H1 (cell line): ENCODE results near the gene OST4. TPM values are rescaled to one million over a fixed set of nuclear protein-coding genes. Genes with fewer than 3 reads are reported as not detected.
"Not testable (repeated sequence)": the region's sequence is repeated elsewhere in the genome, so short reads cannot be mapped to it uniquely, and the experiment has no call there.

Source experiments
- CTCF ChIA-PET: fragments of 300-600 bp; sonication (Branson Sonifier 250); formaldehyde crosslinking; loops from one replicate; lab custom pipeline; 2021; ENCODE audit not compliant: partially characterized antibody; lab: Charles Lee
- POLR2A ChIA-PET: fragments of 300-600 bp; sonication (Branson Sonifier 250); formaldehyde crosslinking; loops from one replicate; lab custom pipeline; 2021; ENCODE audit warnings: inconsistent platforms; ENCODE audit not compliant: partially characterized antibody; lab: Charles Lee
- DNase-seq, 2 experiments: peaks; one replicate each; pipeline versions ENCODE4 v3.0.0 to v3.0.0-alpha.2; 2010 to 2022; ENCODE audit warnings: low spot score in 2 of 2, low read depth in 1 of 2, mixed read lengths in 1 of 2
- FAIRE-seq: peaks from 2 replicates; lab custom pipeline; 2011; peaks lifted over from hg19 to GRCh38; lab: Jason Lieb, UNC
- H2AFZ ChIP-seq: 2 replicates; pipeline ENCODE4 v1.8.1; 2012; ENCODE audit warnings: low read length, inconsistent platforms
- H2AK5ac ChIP-seq: 2 replicates; pipeline ENCODE4 v1.6.1; 2013; ENCODE audit warnings: low read depth, low read length
- H2BK120ac ChIP-seq: replicated peaks from 2 replicates; pipeline ENCODE3; 2013; ENCODE audit warnings: low read depth, low read length, inconsistent platforms
- H2BK12ac ChIP-seq: 2 replicates; pipeline ENCODE4 v1.6.1; 2013; ENCODE audit warnings: low read depth, low read length
- H2BK15ac ChIP-seq: 2 replicates; pipeline ENCODE4 v1.6.1; 2013; ENCODE audit warnings: low read length
- H2BK20ac ChIP-seq: 2 replicates; pipeline ENCODE4 v1.6.1; 2013; ENCODE audit warnings: low read length
- H2BK5ac ChIP-seq: 2 replicates; pipeline ENCODE4 v1.6.1; 2013; ENCODE audit warnings: low read depth, low read length
- H3K14ac ChIP-seq: 2 replicates; pipeline ENCODE4 v1.6.1; 2013; ENCODE audit warnings: inconsistent platforms; ENCODE audit not compliant: insufficient read length
- H3K18ac ChIP-seq: 2 replicates; pipeline ENCODE4 v1.6.1; 2013; ENCODE audit warnings: low read length; ENCODE audit errors: extremely low read depth
- H3K23ac ChIP-seq: 2 replicates; pipeline ENCODE4 v1.6.1; 2013; ENCODE audit warnings: inconsistent platforms; ENCODE audit not compliant: insufficient read length
- H3K23me2 ChIP-seq: 2 replicates; pipeline ENCODE4 v1.6.1; 2013; ENCODE audit warnings: low read depth, low read length
- H3K27ac ChIP-seq: 2 replicates; pipeline ENCODE4 v1.6.1; 2011; ENCODE audit warnings: low read depth, low read length, inconsistent platforms
- H3K27me3 ChIP-seq, 4 experiments: replicated peaks in 1 of 4; 1 replicate in 1 of 4; 2 replicates in 3 of 4; pipeline versions ENCODE4 v1.6.1 to v1.8.1; 2011 to 2013; ENCODE audit warnings: low read length in 3 of 4, mild to moderate bottlenecking in 3 of 4, inconsistent platforms in 2 of 4, mixed read lengths in 2 of 4, moderate library complexity in 1 of 4; ENCODE audit not compliant: control insufficient read depth in 3 of 4, insufficient read depth in 3 of 4; ENCODE audit errors: extremely low read depth in 1 of 4
- H3K36me3 ChIP-seq, 4 experiments: 2 replicates each; pipeline versions ENCODE4 v1.6.1 to v1.8.1; 2011 to 2013; ENCODE audit warnings: mild to moderate bottlenecking in 4 of 4, low read length in 3 of 4, moderate library complexity in 2 of 4, control low read depth in 1 of 4, inconsistent platforms in 1 of 4; ENCODE audit not compliant: insufficient read depth in 4 of 4, control insufficient read depth in 2 of 4
- H3K4ac ChIP-seq: replicated peaks from 2 replicates; pipeline ENCODE3; 2013; ENCODE audit warnings: low read length, low read depth, mixed read lengths, inconsistent platforms; ENCODE audit not compliant: insufficient read length
- H3K4me1 ChIP-seq, 4 experiments: replicated peaks in 1 of 4; 1 replicate in 1 of 4; 2 replicates in 3 of 4; pipeline versions ENCODE4 v1.6.1 to v1.8.1; 2011 to 2013; ENCODE audit warnings: low read length in 3 of 4, inconsistent platforms in 2 of 4, mixed read lengths in 1 of 4; ENCODE audit not compliant: insufficient read depth in 4 of 4, control insufficient read depth in 3 of 4
- H3K4me2 ChIP-seq, 2 experiments: 2 replicates each; pipeline versions ENCODE4 v1.6.1 to v1.8.1; 2011 to 2013; ENCODE audit warnings: low read depth in 2 of 2, low read length in 2 of 2, control low read depth in 1 of 2, inconsistent platforms in 1 of 2, mild to moderate bottlenecking in 1 of 2; ENCODE audit not compliant: insufficient read depth in 1 of 2
- H3K4me3 ChIP-seq, 4 experiments: fragments of 200-600, 300-600 bp in 1 of 4; sonication (generic), shearing (Covaris generic), sonication (Bioruptor Twin) in 1 of 4; 2 replicates each; pipeline versions ENCODE4 v1.5.1 to v1.8.1; 2011 to 2016; ENCODE audit warnings: low read length in 4 of 4, low read depth in 3 of 4, control low read depth in 2 of 4, inconsistent platforms in 2 of 4, mild to moderate bottlenecking in 2 of 4, mixed read lengths in 1 of 4, moderate library complexity in 1 of 4; ENCODE audit not compliant: insufficient read depth in 2 of 4; ENCODE audit errors: extremely low read depth in 1 of 4
- H3K56ac ChIP-seq: replicated peaks from 2 replicates; pipeline ENCODE3; 2013; ENCODE audit warnings: low read depth, mild to moderate bottlenecking, mixed read lengths, low read length, inconsistent platforms; ENCODE audit not compliant: insufficient read length
- H3K79me1 ChIP-seq: 2 replicates; pipeline ENCODE4 v1.6.1; 2013; ENCODE audit warnings: low read depth, low read length, control low read depth
- H3K79me2 ChIP-seq, 2 experiments: 2 replicates each; pipeline versions ENCODE4 v1.6.1 to v1.8.1; 2012 to 2013; ENCODE audit warnings: low read length in 2 of 2, mild to moderate bottlenecking in 2 of 2, inconsistent platforms in 1 of 2; ENCODE audit not compliant: insufficient read depth in 2 of 2, control insufficient read depth in 1 of 2
- H3K9ac ChIP-seq, 4 experiments: replicated peaks in 1 of 4; 1 replicate in 1 of 4; 2 replicates in 3 of 4; pipeline versions ENCODE4 v1.6.1 to v1.8.1; 2011 to 2013; ENCODE audit warnings: low read depth in 3 of 4, low read length in 3 of 4, control low read depth in 2 of 4, mild to moderate bottlenecking in 2 of 4, moderate library complexity in 2 of 4, inconsistent platforms in 1 of 4; ENCODE audit errors: extremely low read depth in 1 of 4
- H3K9me3 ChIP-seq, 2 experiments: 2 replicates each; pipeline versions ENCODE4 v1.6.1 to v1.8.1; 2012 to 2013; ENCODE audit warnings: mild to moderate bottlenecking in 2 of 2, moderate library complexity in 2 of 2, control low read depth in 1 of 2, inconsistent platforms in 1 of 2, low read depth in 1 of 2, low read length in 1 of 2, mixed read lengths in 1 of 2; ENCODE audit not compliant: insufficient read depth in 2 of 2
- H4K20me1 ChIP-seq, 2 experiments: replicated peaks in 1 of 2; 2 replicates each; pipeline versions ENCODE3 to v1.8.1; 2011 to 2013; ENCODE audit warnings: inconsistent platforms in 2 of 2, low read length in 2 of 2, mild to moderate bottlenecking in 1 of 2; ENCODE audit not compliant: insufficient read depth in 2 of 2, control insufficient read depth in 1 of 2
- H4K5ac ChIP-seq: 2 replicates; pipeline ENCODE4 v1.6.1; 2013; ENCODE audit warnings: low read length, low read depth, mixed read lengths, inconsistent platforms; ENCODE audit not compliant: insufficient read length
- H4K8ac ChIP-seq: 2 replicates; pipeline ENCODE4 v1.8.0; 2013; ENCODE audit warnings: mild to moderate bottlenecking, moderate library complexity, low read length, inconsistent platforms; ENCODE audit not compliant: insufficient read depth; ENCODE audit errors: extremely low read depth
- H4K91ac ChIP-seq: replicated peaks from 2 replicates; pipeline ENCODE3; 2013; ENCODE audit warnings: low read length, mixed read lengths, inconsistent platforms; ENCODE audit not compliant: insufficient read length
- KDM1A ChIP-seq: fragments of 200-600, 300-600 bp; sonication (generic); IDR thresholded peaks from 2 replicates; pipeline ENCODE4 v1.7.1; 2016; ENCODE audit warnings: mild to moderate bottlenecking, low read length, borderline replicate concordance
- SP2 ChIP-seq: IDR thresholded peaks from 2 replicates; pipeline ENCODE4 v1.6.1; 2012; ENCODE audit warnings: mild to moderate bottlenecking, low read length, inconsistent platforms
- WGBS, 2 experiments: shearing (Covaris generic) in 1 of 2; methylation state at CpG; one replicate each; pipeline versions ENCODE4 v1.1.6 to v1.1.7; 2013 to 2015; ENCODE audit warnings: low lambda C conversion rate in 2 of 2, mixed read lengths in 2 of 2, inconsistent platforms in 1 of 2, low coverage in 1 of 2, missing lambda C conversion rate in 1 of 2; ENCODE audit not compliant: insufficient replicate concordance in 2 of 2, insufficient coverage in 1 of 2, insufficient read length in 1 of 2; ENCODE audit errors: extremely low coverage in 1 of 2, missing lambda C conversion rate in 1 of 2; 5-methylcytosine and 5-hydroxymethylcytosine counted together
- polyA plus RNA-seq, 7 experiments: library from polyadenylated mRNA; depleted of rRNA in 3 of 7; stranded (reverse) in 5 of 7; unstranded in 2 of 7; fragments of >200 nt in 5 of 7; fragments of 200-250 nt in 2 of 7; gene quantifications; 1 replicate in 5 of 7; 2 replicates in 1 of 7; 4 replicates in 1 of 7; pipeline versions ENCODE4 v1.2.1 to v1.2.3, GENCODE V29; 2011 to 2013; ENCODE audit warnings: missing spikeins in 2 of 7, mixed read lengths in 2 of 7
- total RNA-seq: library from RNA; stranded (reverse); fragmentation: NEBNext Ultra II Directional; extraction: Animal tissue kit (Norgen Biotek cat#: 25700); gene quantifications from 2 replicates; pipeline ENCODE4 v1.2.1, GENCODE V29; 2021
- TF ChIP-seq, protein P1 (sequence below): IDR thresholded peaks from 2 replicates; pipeline ENCODE4 v1.6.1; 2011; ENCODE audit warnings: low read length, improper control_type of control experiment

The OST4 gene
- total and polyA plus RNA-seq, 2 of the 8 experiments (the other 6 are each of a cell fraction or from before 2014, with no cell fraction given): 225 to 865 TPM

DNA sequence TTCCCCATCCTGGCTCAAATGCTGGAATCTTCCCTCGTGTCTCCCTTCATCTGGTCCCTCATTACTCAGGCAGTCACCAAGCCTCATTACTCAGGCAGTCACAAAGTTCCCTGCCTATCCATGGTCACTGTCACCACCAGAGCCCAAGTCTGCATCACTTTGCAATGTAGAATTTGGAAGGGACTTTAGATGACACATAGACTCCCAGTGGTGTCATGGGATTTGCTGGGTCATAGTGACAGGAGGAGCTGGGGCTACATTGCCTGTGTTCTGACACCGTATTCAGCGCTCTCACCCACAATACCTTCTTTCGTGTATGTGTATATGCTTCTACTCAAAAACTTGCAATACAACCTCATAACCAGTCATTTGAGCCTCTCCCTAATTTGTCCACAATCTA, 4.9 kb upstream of the OST4 start (continued):
- TF ChIP-seq, protein P1, sequence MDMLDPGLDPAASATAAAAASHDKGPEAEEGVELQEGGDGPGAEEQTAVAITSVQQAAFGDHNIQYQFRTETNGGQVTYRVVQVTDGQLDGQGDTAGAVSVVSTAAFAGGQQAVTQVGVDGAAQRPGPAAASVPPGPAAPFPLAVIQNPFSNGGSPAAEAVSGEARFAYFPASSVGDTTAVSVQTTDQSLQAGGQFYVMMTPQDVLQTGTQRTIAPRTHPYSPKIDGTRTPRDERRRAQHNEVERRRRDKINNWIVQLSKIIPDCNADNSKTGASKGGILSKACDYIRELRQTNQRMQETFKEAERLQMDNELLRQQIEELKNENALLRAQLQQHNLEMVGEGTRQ: no peak
- no peak for TF ChIP-seq SP2
- TF ChIP-seq KDM1A: no peak
- TF ChIP-seq, all 59 proteins: peak for 0

GRCh38 chr2:27075566-27075871, 4.1 kb upstream of the OST4 start:
- H3K18ac ChIP-seq, H2AK5ac ChIP-seq, H3K4me2 ChIP-seq, H2BK20ac ChIP-seq, H2AFZ ChIP-seq, H3K9ac ChIP-seq, H3K36me3 ChIP-seq, H4K5ac ChIP-seq, DNase-seq, H4K20me1 ChIP-seq, H4K91ac ChIP-seq, H3K27me3 ChIP-seq, H2BK5ac ChIP-seq, H4K8ac ChIP-seq, H3K79me1 ChIP-seq, H3K4me3 ChIP-seq, H2BK15ac ChIP-seq, H3K14ac ChIP-seq, CTCF ChIA-PET, FAIRE-seq, H3K56ac ChIP-seq, H3K27ac ChIP-seq, H3K23ac ChIP-seq, H3K9me3 ChIP-seq, H3K4ac ChIP-seq, H3K79me2 ChIP-seq, H2BK120ac ChIP-seq, H2BK12ac ChIP-seq: not testable (repeated sequence)
- Histone ChIP-seq H3K4me1 (peaks cover 0 to 21% (median 7%) of the 10 kb centered on the region in 4 experiments; a peak in 6 of 7 replicates), H3K23me2 (peaks cover 14% of the 10 kb centered on the region; the same call in 1 of the 2 replicates)
- POLR2A ChIA-PET: interaction anchor here (1.1 to 18.5 kb wide), 2 partner anchors 19 to 142 kb away, joined by 5 to 441 read pairs; partner anchors contain the start of genes AGBL5 and CAD
- WGBS, 2 experiments: 94% methylated on average over 6 of the region's 6 CpGs; no CpG with 5 or more reads in 1 of the 2 experiments
